GM15510 (cell line): ENCODE results near the gene ZDHHC16.

ENCODE experiments used
- POLR2A ChIP-seq: IDR thresholded peaks from 3 replicates; pipeline ENCODE4 v1.6.1; 2011; ENCODE audit warnings: borderline replicate concordance; ENCODE audit not compliant: insufficient read length; ENCODE audit errors: extremely low read depth

The ZDHHC16 gene

GRCh38 chr10:97459111-97459510 lies 13.1 kb downstream of the ZDHHC16 start:
- TF ChIP-seq POLR2A, result no peak

GRCh38 chr10:97459933-97460332 lies 14.0 kb downstream of the ZDHHC16 start:
- no peak for TF ChIP-seq POLR2A

- no peak for TF ChIP-seq POLR2A
Observed at GRCh38 chr10:97462309-97462708, 16.3 kb downstream of the ZDHHC16 start.

GRCh38 chr10:97463363-97464132 lies 17.6 kb downstream of the ZDHHC16 start:
- no peak for TF ChIP-seq POLR2A

- TF ChIP-seq POLR2A, result no peak
Observed at GRCh38 chr10:97464226-97464625, 18.3 kb downstream of the ZDHHC16 start.

- TF ChIP-seq POLR2A, result no peak
Observed at GRCh38 chr10:97465982-97466381, 20.0 kb downstream of the ZDHHC16 start.

GRCh38 chr10:97466755-97467154 lies 20.8 kb downstream of the ZDHHC16 start:
- TF ChIP-seq POLR2A, result no peak

GRCh38 chr10:97468162-97468561 lies 22.2 kb downstream of the ZDHHC16 start:
- TF ChIP-seq POLR2A, result no peak

- TF ChIP-seq POLR2A, result no peak
Observed at GRCh38 chr10:97474918-97475317, 28.9 kb downstream of the ZDHHC16 start.

- no peak for TF ChIP-seq POLR2A
Observed at GRCh38 chr10:97475936-97476594, 30.1 kb downstream of the ZDHHC16 start.

- TF ChIP-seq POLR2A, result no peak
Observed at GRCh38 chr10:97479939-97480338, 34.0 kb downstream of the ZDHHC16 start.

GRCh38 chr10:97481071-97481470 lies 35.1 kb downstream of the ZDHHC16 start:
- no peak for TF ChIP-seq POLR2A

- no peak for TF ChIP-seq POLR2A
Observed at GRCh38 chr10:97482381-97482780, 36.4 kb downstream of the ZDHHC16 start.

GRCh38 chr10:97483506-97483905 lies 37.5 kb downstream of the ZDHHC16 start:
- no peak for TF ChIP-seq POLR2A

- TF ChIP-seq POLR2A, result no peak
Observed at GRCh38 chr10:97483921-97484320, 37.9 kb downstream of the ZDHHC16 start.

GRCh38 chr10:97485647-97486281 lies 39.8 kb downstream of the ZDHHC16 start:
- no peak for TF ChIP-seq POLR2A

- no peak for TF ChIP-seq POLR2A
Observed at GRCh38 chr10:97490592-97490991, 44.6 kb downstream of the ZDHHC16 start.

- TF ChIP-seq POLR2A, result no peak
Observed at GRCh38 chr10:97494151-97494550, 48.2 kb downstream of the ZDHHC16 start.
